Central memory CD8-positive, alpha-beta T cell (primary cell): ENCODE results near the gene CAMK2D.
"Not testable (repeated sequence)": the region's sequence is repeated elsewhere in the genome, so short reads cannot be mapped to it uniquely, and the experiment has no call there.

Experiments
- ATAC-seq: fragments of 150-1000 bp; cut with Tn5 transposase; replicated peaks from 2 replicates; pipeline ENCODE4 v1.10.0; 2022; ENCODE audit warnings: mild to moderate bottlenecking, moderate FRiP score, moderate number of reproducible peaks; ENCODE audit not compliant: poor library complexity, severe bottlenecking; ENCODE audit errors: extremely low read depth
- DNase-seq, 2 donors: peaks; one replicate each; pipeline ENCODE4 v3.0.0; 2021; ENCODE audit warnings: low spot score in 2 of 2
- H3K27ac Mint-ChIP-seq: one replicate; pipeline ENCODE4 v1.8.0; 2022; ENCODE audit warnings: low read depth, mild to moderate bottlenecking, moderate library complexity, mixed read lengths
- H3K27me3 Mint-ChIP-seq: one replicate; pipeline ENCODE4 v1.8.0; 2022; ENCODE audit warnings: mixed read lengths
- H3K36me3 Mint-ChIP-seq: one replicate; pipeline ENCODE4 v1.8.0; 2022; ENCODE audit warnings: mild to moderate bottlenecking, moderate library complexity, mixed read lengths; ENCODE audit not compliant: insufficient read depth
- H3K4me1 Mint-ChIP-seq: one replicate; pipeline ENCODE4 v1.8.0; 2022; ENCODE audit warnings: mixed read lengths
- H3K4me3 Mint-ChIP-seq: one replicate; pipeline ENCODE4 v1.8.0; 2022; ENCODE audit warnings: mild to moderate bottlenecking, moderate library complexity, mixed read lengths
- H3K9me3 Mint-ChIP-seq: one replicate; pipeline ENCODE4 v1.8.0; 2022; ENCODE audit warnings: mixed read lengths

The CAMK2D gene

GRCh38 chr4:113761620-113762185 is at the start of gene CAMK2D:
CAMK2D (minus strand) TSS chr4:113761738; CDS start chr4:113761068, 670 bp downstream.
- H3K27ac Mint-ChIP-seq, result peak within 1 kb of the TSS; percentile 94
- H3K4me3 Mint-ChIP-seq, result peak within 1 kb of the TSS; percentile 94
- peaks cover 7% of the 10 kb centered on the region for H3K27me3 Mint-ChIP-seq
- peaks cover 24% of the 10 kb centered on the region for H3K36me3 Mint-ChIP-seq
- ATAC-seq, result peak; percentile 55
- peak; percentile 57 to 78 for DNase-seq
- no peaks in the 10 kb centered on the region for H3K9me3 Mint-ChIP-seq
- H3K4me1 Mint-ChIP-seq, result peaks cover 34% of the 10 kb centered on the region

- no peaks in the 10 kb centered on the region for H3K36me3 Mint-ChIP-seq
- H3K27ac Mint-ChIP-seq, result no peak overlapping the region
- no peaks in the 10 kb centered on the region for H3K9me3 Mint-ChIP-seq
- no peak overlapping the region for H3K4me3 Mint-ChIP-seq
- no peaks in the 10 kb centered on the region for H3K4me1 Mint-ChIP-seq
- DNase-seq (no peak), ATAC-seq (no peak)
- no peaks in the 10 kb centered on the region for H3K27me3 Mint-ChIP-seq
These were observed 49.4 kb upstream of the CAMK2D start for GRCh38 chr4:113810906-113811305.

- no peaks in the 10 kb centered on the region for H3K27me3 Mint-ChIP-seq
These were observed 47.8 kb upstream of the CAMK2D start for GRCh38 chr4:113809311-113809710.

GRCh38 chr4:113806850-113807249 is 45.3 kb upstream of the CAMK2D start:
- no peak for ATAC-seq
- Mint-ChIP-seq H3K27ac (no peak overlapping the region), H3K36me3 (no peaks in the 10 kb centered on the region), H3K9me3 (no peaks in the 10 kb centered on the region), H3K27me3 (no peaks in the 10 kb centered on the region), H3K4me3 (no peak overlapping the region), H3K4me1 (no peaks in the 10 kb centered on the region)
- DNase-seq, result no peak

More at GRCh38 chr4:113809311-113809710, 47.8 kb upstream of the CAMK2D start:
- Mint-ChIP-seq H3K4me3 (no peak overlapping the region), H3K27ac (no peak overlapping the region), H3K36me3 (no peaks in the 10 kb centered on the region), H3K9me3 (no peaks in the 10 kb centered on the region), H3K4me1 (no peaks in the 10 kb centered on the region)
- DNase-seq, result no peak
- ATAC-seq, result no peak

- no peaks in the 10 kb centered on the region for H3K4me1 Mint-ChIP-seq
- DNase-seq (no peak), ATAC-seq (no peak)
- no peaks in the 10 kb centered on the region for H3K36me3 Mint-ChIP-seq
- H3K4me3 Mint-ChIP-seq, result no peak overlapping the region
- no peak overlapping the region for H3K27ac Mint-ChIP-seq
- H3K27me3 Mint-ChIP-seq, result no peaks in the 10 kb centered on the region
- H3K9me3 Mint-ChIP-seq, result no peaks in the 10 kb centered on the region
These were observed 40.3 kb upstream of the CAMK2D start for GRCh38 chr4:113801882-113802281.

- H3K36me3 Mint-ChIP-seq, ATAC-seq, H3K27ac Mint-ChIP-seq: not testable (repeated sequence)
These were observed 34.8 kb upstream of the CAMK2D start for GRCh38 chr4:113796381-113796780.

GRCh38 chr4:113790478-113790877 is 28.9 kb upstream of the CAMK2D start:
- peaks cover 9% of the 10 kb centered on the region for H3K9me3 Mint-ChIP-seq
- H3K27ac Mint-ChIP-seq, result no peak overlapping the region
- no peaks in the 10 kb centered on the region for H3K4me1 Mint-ChIP-seq
- peaks cover 27% of the 10 kb centered on the region for H3K27me3 Mint-ChIP-seq
- ATAC-seq, result no peak
- no peak for DNase-seq
- no peak overlapping the region for H3K4me3 Mint-ChIP-seq
- H3K36me3 Mint-ChIP-seq, result no peaks in the 10 kb centered on the region

More at GRCh38 chr4:113796381-113796780, 34.8 kb upstream of the CAMK2D start:
- not testable (repeated sequence) for H3K4me3 Mint-ChIP-seq, DNase-seq, H3K4me1 Mint-ChIP-seq, H3K9me3 Mint-ChIP-seq
- peaks cover 24% of the 10 kb centered on the region for H3K27me3 Mint-ChIP-seq

- no peaks in the 10 kb centered on the region for H3K4me1 Mint-ChIP-seq
- ATAC-seq (no peak), DNase-seq (no peak)
- H3K27me3 Mint-ChIP-seq, result peaks cover 26% of the 10 kb centered on the region
- no peak overlapping the region for H3K4me3 Mint-ChIP-seq
- peaks cover 9% of the 10 kb centered on the region for H3K9me3 Mint-ChIP-seq
- no peaks in the 10 kb centered on the region for H3K36me3 Mint-ChIP-seq
- no peak overlapping the region for H3K27ac Mint-ChIP-seq
These were observed 27.4 kb upstream of the CAMK2D start for GRCh38 chr4:113788888-113789287.

GRCh38 chr4:113785781-113786180 is 24.2 kb upstream of the CAMK2D start:
- ATAC-seq, result no peak

GRCh38 chr4:113784497-113785250 is 23.1 kb upstream of the CAMK2D start:
- Mint-ChIP-seq H3K27me3 (no peaks in the 10 kb centered on the region), H3K36me3 (peaks cover 2% of the 10 kb centered on the region), H3K4me3 (no peak overlapping the region), H3K27ac (no peak overlapping the region), H3K9me3 (no peaks in the 10 kb centered on the region), H3K4me1 (no peaks in the 10 kb centered on the region)
- no peak for ATAC-seq
- DNase-seq, result no peak

More at GRCh38 chr4:113785781-113786180, 24.2 kb upstream of the CAMK2D start:
- Mint-ChIP-seq H3K27me3 (no peaks in the 10 kb centered on the region), H3K27ac (no peak overlapping the region), H3K9me3 (no peaks in the 10 kb centered on the region), H3K4me1 (no peaks in the 10 kb centered on the region), H3K36me3 (peaks cover 2% of the 10 kb centered on the region), H3K4me3 (no peak overlapping the region)
- no peak for DNase-seq

GRCh38 chr4:113783701-113784100 is 22.2 kb upstream of the CAMK2D start:
- H3K27me3 Mint-ChIP-seq, result no peaks in the 10 kb centered on the region
- H3K4me3 Mint-ChIP-seq, result no peak overlapping the region
- ATAC-seq (no peak), DNase-seq (no peak)
- H3K36me3 Mint-ChIP-seq, result peaks cover 2% of the 10 kb centered on the region
- no peaks in the 10 kb centered on the region for H3K4me1 Mint-ChIP-seq
- no peaks in the 10 kb centered on the region for H3K9me3 Mint-ChIP-seq
- H3K27ac Mint-ChIP-seq, result no peak overlapping the region

- H3K4me3 Mint-ChIP-seq, result no peak overlapping the region
- H3K36me3 Mint-ChIP-seq, result peaks cover 2% of the 10 kb centered on the region
- H3K9me3 Mint-ChIP-seq, result no peaks in the 10 kb centered on the region
- H3K27ac Mint-ChIP-seq, result no peak overlapping the region
- H3K27me3 Mint-ChIP-seq, result no peaks in the 10 kb centered on the region
- H3K4me1 Mint-ChIP-seq, result no peaks in the 10 kb centered on the region
- ATAC-seq (no peak), DNase-seq (no peak)
These were observed 21.8 kb upstream of the CAMK2D start for GRCh38 chr4:113783289-113783688.

GRCh38 chr4:113781439-113782040 is 20.0 kb upstream of the CAMK2D start:
- H3K27ac Mint-ChIP-seq, result no peak overlapping the region
- H3K4me3 Mint-ChIP-seq, result no peak overlapping the region
- H3K9me3 Mint-ChIP-seq, result no peaks in the 10 kb centered on the region
- ATAC-seq, result no peak
- DNase-seq, result no peak
- no peaks in the 10 kb centered on the region for H3K4me1 Mint-ChIP-seq
- peaks cover 4% of the 10 kb centered on the region for H3K27me3 Mint-ChIP-seq
- H3K36me3 Mint-ChIP-seq, result peaks cover 2% of the 10 kb centered on the region
